CMK (cell line): ENCODE results near the gene PTCRA.

Source experiments
- DNase-seq: peaks from one replicate; pipeline ENCODE4 v3.0.0-alpha.2; 2010; ENCODE audit warnings: low read depth

Gene PTCRA

DNA sequence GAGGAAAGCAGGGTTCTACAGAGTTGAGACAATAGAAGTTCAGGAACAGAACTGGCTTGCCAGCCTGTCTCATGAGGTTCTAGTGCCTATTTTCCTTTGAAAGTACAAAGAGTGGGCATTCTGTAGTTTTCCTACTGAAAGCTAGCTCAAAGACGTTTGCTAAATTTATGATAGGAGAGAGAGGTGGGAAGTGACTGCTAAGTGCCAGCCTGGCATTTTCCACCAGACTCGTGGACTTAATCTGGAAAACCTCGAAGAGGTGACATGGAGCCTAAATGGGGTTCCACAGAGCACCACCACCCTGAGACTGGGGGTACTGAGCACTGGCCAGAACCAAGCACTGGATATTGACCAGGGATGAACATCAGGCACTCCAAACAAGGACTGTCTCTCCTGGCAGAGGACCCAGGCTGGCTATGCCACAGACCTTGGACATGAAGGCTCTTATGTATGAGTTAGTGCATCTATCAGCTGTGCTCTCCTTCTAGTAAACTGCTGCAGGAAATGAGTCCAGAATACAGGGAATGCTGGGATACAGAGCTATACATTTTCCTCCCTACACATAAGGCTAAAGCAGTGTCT is 56.0 kb downstream of the PTCRA start:
- no peak for DNase-seq

DNA sequence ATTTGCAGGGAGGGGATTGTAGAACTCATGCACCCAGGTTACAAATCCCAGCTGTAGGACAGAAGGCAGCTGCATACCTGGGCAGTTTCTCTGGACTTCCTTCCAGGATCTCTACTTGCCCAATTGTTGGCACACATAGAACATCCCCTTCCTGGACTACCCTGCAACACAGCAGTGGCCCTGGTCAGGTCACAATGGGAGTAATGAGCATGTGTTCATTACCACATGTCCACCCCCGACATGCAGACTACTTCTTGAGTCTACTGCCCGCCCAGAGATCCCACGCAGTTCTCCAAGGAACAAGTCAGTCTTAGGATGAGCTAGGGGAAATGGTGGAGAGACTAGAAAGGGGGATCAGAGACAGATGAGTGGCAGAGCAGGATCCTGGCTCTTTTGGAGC is 58.1 kb downstream of the PTCRA start:
- no peak for DNase-seq

DNA sequence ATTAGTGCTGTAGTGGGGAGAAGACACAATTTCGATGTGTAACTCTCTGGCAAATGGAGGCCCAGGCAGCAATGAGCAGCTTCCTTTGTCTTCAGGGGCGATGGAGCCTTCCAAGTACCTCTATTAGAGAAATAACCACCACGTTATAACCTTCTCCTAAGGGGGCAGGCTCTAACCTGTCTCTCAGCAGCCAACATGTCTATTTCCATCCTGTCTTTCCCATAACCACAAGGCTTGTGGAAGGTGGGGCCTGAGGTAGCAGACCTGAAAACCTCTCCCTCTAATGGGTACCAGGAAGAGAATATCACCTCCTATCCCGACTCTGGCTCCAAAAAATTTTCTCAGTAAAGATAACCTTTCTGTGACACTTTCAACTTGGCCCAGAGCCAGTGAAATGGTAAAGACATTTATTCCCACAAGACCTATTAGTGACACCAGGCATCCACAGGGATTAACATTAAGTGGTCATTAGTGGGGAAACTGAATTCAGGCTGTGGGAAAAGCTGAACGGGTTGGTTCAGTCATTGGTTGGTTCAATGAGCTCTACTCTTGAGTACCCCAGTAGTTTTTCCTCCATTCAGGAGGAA is 59.2 kb downstream of the PTCRA start:
- DNase-seq = no peak
